Glutamatergic neuron (in vitro differentiated cells): ENCODE measurements around the gene LIMA1. TPM values are rescaled to one million over a fixed set of nuclear protein-coding genes. Genes with fewer than 3 reads are reported as not detected.

Source experiments
- DNase-seq: peaks from one replicate; pipeline ENCODE4 v3.0.0; 2022
- H3K27ac Mint-ChIP-seq: one replicate; pipeline ENCODE4 v1.8.0; 2020; ENCODE audit warnings: mild to moderate bottlenecking, mixed read lengths, inconsistent platforms; ENCODE audit not compliant: unreplicated experiment
- H3K27me3 Mint-ChIP-seq: one replicate; pipeline ENCODE4 v1.8.0; 2020; ENCODE audit warnings: mild to moderate bottlenecking, moderate library complexity, mixed read lengths, inconsistent platforms; ENCODE audit not compliant: unreplicated experiment
- H3K36me3 Mint-ChIP-seq: one replicate; pipeline ENCODE4 v1.8.0; 2020; ENCODE audit warnings: mild to moderate bottlenecking, mixed read lengths, inconsistent platforms; ENCODE audit not compliant: unreplicated experiment
- H3K4me1 Mint-ChIP-seq: one replicate; pipeline ENCODE4 v1.8.0; 2020; ENCODE audit warnings: mild to moderate bottlenecking, low read depth, mixed read lengths, inconsistent platforms; ENCODE audit not compliant: unreplicated experiment
- H3K4me3 Mint-ChIP-seq: one replicate; pipeline ENCODE4 v1.8.0; 2020; ENCODE audit warnings: mild to moderate bottlenecking, mixed read lengths, inconsistent platforms; ENCODE audit not compliant: unreplicated experiment
- H3K9me3 Mint-ChIP-seq: one replicate; pipeline ENCODE4 v1.8.0; 2020; ENCODE audit warnings: mild to moderate bottlenecking, moderate library complexity, mixed read lengths, inconsistent platforms; ENCODE audit not compliant: unreplicated experiment
- CTCF ChIP-seq: fragments of 200-600 bp; sonication (generic); IDR thresholded peaks from one replicate; pipeline ENCODE4 v1.5.0; 2021; ENCODE audit not compliant: partially characterized antibody, unreplicated experiment
- total RNA-seq: library from RNA; stranded (reverse); fragmentation: NEBNext Ultra II Directional; extraction: Animal tissue kit (Norgen Biotek cat#: 25700); gene quantifications from one replicate; pipeline ENCODE4 v1.2.1, GENCODE V29; 2021; ENCODE audit not compliant: unreplicated experiment

Gene LIMA1
- total RNA-seq, 1 donor from 2014 or later: 69.4 TPM

- no peaks in the 10 kb centered on the region for H3K9me3 Mint-ChIP-seq
- peaks cover 3% of the 10 kb centered on the region for H3K27me3 Mint-ChIP-seq
- no peak overlapping the region for H3K27ac Mint-ChIP-seq
- TF ChIP-seq CTCF: no peak
- no peak for DNase-seq
- H3K4me1 Mint-ChIP-seq: peaks cover 2% of the 10 kb centered on the region
- no peak overlapping the region for H3K4me3 Mint-ChIP-seq
- H3K36me3 Mint-ChIP-seq: peaks cover 4% of the 10 kb centered on the region
These were observed 21.7 kb downstream of the LIMA1 start for GRCh38 chr12:50261654-50262053.

GRCh38 chr12:50258167-50258551 lies 25.2 kb downstream of the LIMA1 start:
- TF ChIP-seq CTCF: no peak
- Mint-ChIP-seq H3K9me3 (no peaks in the 10 kb centered on the region), H3K27ac (no peak overlapping the region), H3K4me1 (peaks cover 2% of the 10 kb centered on the region), H3K27me3 (peaks cover 2% of the 10 kb centered on the region), H3K36me3 (no peaks in the 10 kb centered on the region), H3K4me3 (no peak overlapping the region)
- DNase-seq: no peak

GRCh38 chr12:50257236-50258166 lies 25.8 kb downstream of the LIMA1 start:
- H3K4me1 Mint-ChIP-seq: peaks cover 2% of the 10 kb centered on the region
- TF ChIP-seq CTCF: no peak

GRCh38 chr12:50256761-50257160 lies 26.6 kb downstream of the LIMA1 start:
- H3K4me1 Mint-ChIP-seq: peaks cover 2% of the 10 kb centered on the region
- H3K27me3 Mint-ChIP-seq: peaks cover 2% of the 10 kb centered on the region
- no peak for DNase-seq
- no peaks in the 10 kb centered on the region for H3K9me3 Mint-ChIP-seq
- H3K27ac Mint-ChIP-seq: no peak overlapping the region
- TF ChIP-seq CTCF: no peak
- no peaks in the 10 kb centered on the region for H3K36me3 Mint-ChIP-seq
- H3K4me3 Mint-ChIP-seq: no peak overlapping the region

More at GRCh38 chr12:50257236-50258166, 25.8 kb downstream of the LIMA1 start:
- H3K27me3 Mint-ChIP-seq: peaks cover 2% of the 10 kb centered on the region
- no peaks in the 10 kb centered on the region for H3K9me3 Mint-ChIP-seq
- no peak for DNase-seq
- no peaks in the 10 kb centered on the region for H3K36me3 Mint-ChIP-seq
- no peak overlapping the region for H3K27ac Mint-ChIP-seq
- H3K4me3 Mint-ChIP-seq: no peak overlapping the region

GRCh38 chr12:50252977-50253602 lies 30.2 kb downstream of the LIMA1 start:
- Mint-ChIP-seq H3K27me3 (peaks cover 2% of the 10 kb centered on the region), H3K9me3 (no peaks in the 10 kb centered on the region), H3K27ac (no peak overlapping the region), H3K4me3 (no peak overlapping the region), H3K4me1 (peaks cover 6% of the 10 kb centered on the region), H3K36me3 (no peaks in the 10 kb centered on the region)
- DNase-seq: no peak
- no peak for TF ChIP-seq CTCF
